K562 (cell line): Measurements from ENCODE around the gene UQCR11. TPM values are rescaled to one million over a fixed set of nuclear protein-coding genes. Genes with fewer than 3 reads are reported as not detected.

Source experiments
- CEBPZ ChIP-seq: fragments of 150-350 bp; IDR thresholded peaks from 2 replicates; pipeline ENCODE4 v1.6.1; 2014; ENCODE audit warnings: low read depth, mild to moderate bottlenecking, low read length, borderline replicate concordance
- CREM ChIP-seq: IDR thresholded peaks from 2 replicates; pipeline ENCODE4 v1.6.1; 2014; ENCODE audit warnings: antibody characterized with exemption, low read depth
- EHMT2 ChIP-seq: fragments of 450-650 bp; IDR thresholded peaks from 2 replicates; pipeline ENCODE4 v1.6.1; 2018; ENCODE audit warnings: antibody characterized with exemption
- EP300 ChIP-seq: IDR thresholded peaks from 2 replicates; pipeline ENCODE4 v1.6.1; 2012; ENCODE audit warnings: low read length, improper control_type of control experiment
- FOXO4 ChIP-seq: fragments of 450-650 bp; formaldehyde crosslinking; IDR thresholded peaks from 2 replicates; pipeline ENCODE4 v1.4.0; 2020; ENCODE audit warnings: mild to moderate bottlenecking, moderate library complexity
- MCM3 ChIP-seq: fragments of 450-650 bp; IDR thresholded peaks from 2 replicates; pipeline ENCODE4 v1.6.1; 2016
- NKRF ChIP-seq: fragments of 450-650 bp; IDR thresholded peaks from 2 replicates; pipeline ENCODE4 v1.6.1; 2016; ENCODE audit warnings: borderline replicate concordance
- POLR3G ChIP-seq: IDR thresholded peaks from 2 replicates; pipeline ENCODE4 v1.6.1; 2011; ENCODE audit not compliant: insufficient read length, insufficient replicate concordance; ENCODE audit errors: extremely low read depth
- STAT6 ChIP-seq: sonication (generic); formaldehyde crosslinking; IDR thresholded peaks from 2 replicates; pipeline ENCODE4 v1.8.1; 2023; ENCODE audit warnings: mild to moderate bottlenecking, missing genetic modification reagents
- ZBTB34 ChIP-seq: fragments of 250-450 bp; sonication (Bioruptor Pico); IDR thresholded peaks from 2 replicates; pipeline ENCODE4 v1.8.0; 2021; ENCODE audit warnings: mild to moderate bottlenecking, moderate library complexity
- ZNF655 ChIP-seq: fragments of 250-450 bp; sonication (Bioruptor Pico); IDR thresholded peaks from 2 replicates; pipeline ENCODE4 v1.5.0; 2021
- ZNF778 ChIP-seq: fragments of 450-650 bp; formaldehyde crosslinking; IDR thresholded peaks from 2 replicates; pipeline ENCODE4 v1.4.0; 2020; ENCODE audit warnings: mild to moderate bottlenecking, moderate library complexity
- polyA plus RNA-seq, 8 experiments: library from polyadenylated mRNA; depleted of rRNA in 4 of 8; stranded (reverse) in 5 of 8; unstranded in 3 of 8; fragments of >200 nt; fragmentation: Nextera tagmentation in 2 of 8; fragmentation: Illumina TruSeq in 1 of 8; extraction: Ambion mirVana in 2 of 8; extraction: Trizol in 1 of 8; gene quantifications; 2 replicates each; pipeline versions ENCODE4 v1.2.1 to v1.2.3, GENCODE V29; 2011 to 2014; ENCODE audit warnings: inconsistent platforms in 1 of 8, missing spikeins in 1 of 8
- total RNA-seq, 7 experiments: library from RNA; depleted of rRNA in 6 of 7; stranded (reverse); fragments of >200 nt in 6 of 7; fragmentation: Illumina TruSeq in 2 of 7; extraction: Trizol in 2 of 7; gene quantifications; 2 replicates each; pipeline versions ENCODE4 v1.2.1 to v1.2.3, GENCODE V29; 2011 to 2021; ENCODE audit warnings: low replicate concordance in 1 of 7

Gene UQCR11
- total and polyA plus RNA-seq, 9 of the 15 experiments (the other 6 are each of a cell fraction or from before 2014, with no cell fraction given) = 57.6 to 394 (median 259) TPM

- peak; percentile 68; the same call in 1 of the 2 replicates for TF ChIP-seq STAT6
- TF ChIP-seq ZNF778 (CRISPR knock-in tag) = no peak
- no peak for TF ChIP-seq EHMT2
- no peak for TF ChIP-seq EP300
- TF ChIP-seq POLR3G = no peak
- no peak for TF ChIP-seq CEBPZ
- TF ChIP-seq MCM3 = no peak
- no peak; the same call in 1 of the 2 replicates for TF ChIP-seq CREM
- no peak for TF ChIP-seq ZNF655 (CRISPR knock-in tag)
- TF ChIP-seq ZBTB34 (CRISPR knock-in tag) = no peak
- no peak for TF ChIP-seq FOXO4 (CRISPR knock-in tag)
- peak; percentile 98 for TF ChIP-seq NKRF
Measured at GRCh38 chr19:1605236-1606137, at the start of gene UQCR11 (continued).
